K562 (cell line): ENCODE measurements around the gene PPWD1. TPM values are rescaled to one million over a fixed set of nuclear protein-coding genes. Genes with fewer than 3 reads are reported as not detected.
A peak's percentile ranks its signal among the peaks of the same experiment; 100 is the strongest.

ENCODE experiments used
- ARHGAP35 ChIP-seq: fragments of 450-650 bp; IDR thresholded peaks from 2 replicates; pipeline ENCODE4 v1.6.1; 2018; ENCODE audit not compliant: partially characterized antibody
- BRCA1 ChIP-seq, 2 experiments: fragments of 450-650 bp in 1 of 2; sonication (generic) in 1 of 2; formaldehyde crosslinking in 1 of 2; IDR thresholded peaks; 2 replicates each; pipeline versions ENCODE4 v1.5.0 to v1.6.1; 2017 to 2020; ENCODE audit warnings: mild to moderate bottlenecking in 1 of 2, missing genetic modification reagents in 1 of 2
- CGGBP1 ChIP-seq: fragments of 250-450 bp; sonication (Bioruptor Pico); IDR thresholded peaks from 2 replicates; pipeline ENCODE4 v1.9.0; 2021; ENCODE audit warnings: mild to moderate bottlenecking
- CHCHD3 ChIP-seq: fragments of 250-450 bp; sonication (Bioruptor Pico); IDR thresholded peaks from 2 replicates; pipeline ENCODE4 v2.1.2; 2022; ENCODE audit warnings: mild to moderate bottlenecking
- LCOR ChIP-seq: sonication (generic); formaldehyde crosslinking; IDR thresholded peaks from 2 replicates; pipeline ENCODE4 v1.8.0; 2022; ENCODE audit warnings: mild to moderate bottlenecking, missing genetic modification reagents
- MAZ ChIP-seq, 2 experiments: fragments of 450-650 bp in 1 of 2; sonication (generic) in 1 of 2; formaldehyde crosslinking; IDR thresholded peaks in 1 of 2; conservative IDR thresholded peaks in 1 of 2; 2 replicates each; pipeline versions ENCODE4 v1.4.0 to v1.5.0; 2020; ENCODE audit warnings: mild to moderate bottlenecking in 1 of 2, missing genetic modification reagents in 1 of 2
- MTA3 ChIP-seq: fragments of 450-650 bp; formaldehyde crosslinking; IDR thresholded peaks from 2 replicates; pipeline ENCODE4 v1.6.1; 2017; ENCODE audit warnings: mild to moderate bottlenecking, borderline replicate concordance
- PHF20 ChIP-seq: fragments of 450-650 bp; IDR thresholded peaks from 2 replicates; pipeline ENCODE4 v1.6.1; 2018; ENCODE audit not compliant: partially characterized antibody
- POLR2H ChIP-seq: IDR thresholded peaks from 2 replicates; pipeline ENCODE4 v1.6.1; 2016; ENCODE audit warnings: missing genetic modification characterization, low read depth, mild to moderate bottlenecking, control low read depth, missing compliant biosample characterization, moderate library complexity
- PPARD ChIP-seq: fragments of 250-450 bp; sonication (Bioruptor Pico); IDR thresholded peaks from 2 replicates; pipeline ENCODE4 v1.8.0; 2022; ENCODE audit warnings: inconsistent platforms, mild to moderate bottlenecking, moderate library complexity
- SAP30 ChIP-seq: fragments of 200-600 bp; sonication (generic); IDR thresholded peaks from 2 replicates; pipeline ENCODE4 v1.6.1; 2012; ENCODE audit warnings: borderline replicate concordance, low read depth, mild to moderate bottlenecking, moderate library complexity, low read length, control low read depth, inconsistent platforms; ENCODE audit not compliant: insufficient read depth, poor library complexity, severe bottlenecking
- SIX5 ChIP-seq, 2 experiments: IDR thresholded peaks; 2 replicates each; pipeline ENCODE4 v1.6.1; 2011; ENCODE audit warnings: low read length in 2 of 2, borderline replicate concordance in 1 of 2, low read depth in 1 of 2, mild to moderate bottlenecking in 1 of 2, moderate library complexity in 1 of 2; ENCODE audit not compliant: insufficient read depth in 1 of 2
- TCF3 ChIP-seq: sonication (generic); formaldehyde crosslinking; IDR thresholded peaks from 2 replicates; pipeline ENCODE4 v1.4.0; 2020; ENCODE audit warnings: mild to moderate bottlenecking, missing genetic modification reagents
- TCF7L2 ChIP-seq: fragments of 150-350 bp; IDR thresholded peaks from 2 replicates; pipeline ENCODE4 v1.6.1; 2016; ENCODE audit warnings: low read depth, mild to moderate bottlenecking, low read length, moderate library complexity
- ZNF3 ChIP-seq: fragments of 250-450 bp; sonication (Bioruptor Pico); IDR thresholded peaks from 2 replicates; pipeline ENCODE4 v1.5.0; 2021; ENCODE audit warnings: mild to moderate bottlenecking, moderate library complexity
- ZNF408 ChIP-seq: fragments of 250-450 bp; sonication (Bioruptor Pico); IDR thresholded peaks from 2 replicates; pipeline ENCODE4 v1.4.0; 2020; ENCODE audit warnings: low read depth, mild to moderate bottlenecking, moderate library complexity
- ZSCAN29 ChIP-seq: fragments of 450-650 bp; IDR thresholded peaks from 2 replicates; pipeline ENCODE4 v1.6.1; 2017
- polyA plus RNA-seq, 8 experiments: library from polyadenylated mRNA; depleted of rRNA in 4 of 8; stranded (reverse) in 5 of 8; unstranded in 3 of 8; fragments of >200 nt; fragmentation: Nextera tagmentation in 2 of 8; fragmentation: Illumina TruSeq in 1 of 8; extraction: Ambion mirVana in 2 of 8; extraction: Trizol in 1 of 8; gene quantifications; 2 replicates each; pipeline versions ENCODE4 v1.2.1 to v1.2.3, GENCODE V29; 2011 to 2014; ENCODE audit warnings: inconsistent platforms in 1 of 8, missing spikeins in 1 of 8
- total RNA-seq, 7 experiments: library from RNA; depleted of rRNA in 6 of 7; stranded (reverse); fragments of >200 nt in 6 of 7; fragmentation: Illumina TruSeq in 2 of 7; extraction: Trizol in 2 of 7; gene quantifications; 2 replicates each; pipeline versions ENCODE4 v1.2.1 to v1.2.3, GENCODE V29; 2011 to 2021; ENCODE audit warnings: low replicate concordance in 1 of 7
- TF ChIP-seq, protein P1 (sequence below): sonication (generic); formaldehyde crosslinking; IDR thresholded peaks from 2 replicates; pipeline ENCODE4 v1.8.0; 2023; ENCODE audit warnings: missing genetic modification reagents, mild to moderate bottlenecking, borderline replicate concordance

The PPWD1 gene
- total and polyA plus RNA-seq, 9 of the 15 experiments (the other 6 are each of a cell fraction or from before 2014, with no cell fraction given), result 24.1 to 89.2 (median 51.4) TPM

GRCh38 chr5:65624571-65625555 is 61.8 kb downstream of the PPWD1 start, which contains the start of the genes SHLD3 and TRAPPC13 (continued):
- TF ChIP-seq, protein P1, sequence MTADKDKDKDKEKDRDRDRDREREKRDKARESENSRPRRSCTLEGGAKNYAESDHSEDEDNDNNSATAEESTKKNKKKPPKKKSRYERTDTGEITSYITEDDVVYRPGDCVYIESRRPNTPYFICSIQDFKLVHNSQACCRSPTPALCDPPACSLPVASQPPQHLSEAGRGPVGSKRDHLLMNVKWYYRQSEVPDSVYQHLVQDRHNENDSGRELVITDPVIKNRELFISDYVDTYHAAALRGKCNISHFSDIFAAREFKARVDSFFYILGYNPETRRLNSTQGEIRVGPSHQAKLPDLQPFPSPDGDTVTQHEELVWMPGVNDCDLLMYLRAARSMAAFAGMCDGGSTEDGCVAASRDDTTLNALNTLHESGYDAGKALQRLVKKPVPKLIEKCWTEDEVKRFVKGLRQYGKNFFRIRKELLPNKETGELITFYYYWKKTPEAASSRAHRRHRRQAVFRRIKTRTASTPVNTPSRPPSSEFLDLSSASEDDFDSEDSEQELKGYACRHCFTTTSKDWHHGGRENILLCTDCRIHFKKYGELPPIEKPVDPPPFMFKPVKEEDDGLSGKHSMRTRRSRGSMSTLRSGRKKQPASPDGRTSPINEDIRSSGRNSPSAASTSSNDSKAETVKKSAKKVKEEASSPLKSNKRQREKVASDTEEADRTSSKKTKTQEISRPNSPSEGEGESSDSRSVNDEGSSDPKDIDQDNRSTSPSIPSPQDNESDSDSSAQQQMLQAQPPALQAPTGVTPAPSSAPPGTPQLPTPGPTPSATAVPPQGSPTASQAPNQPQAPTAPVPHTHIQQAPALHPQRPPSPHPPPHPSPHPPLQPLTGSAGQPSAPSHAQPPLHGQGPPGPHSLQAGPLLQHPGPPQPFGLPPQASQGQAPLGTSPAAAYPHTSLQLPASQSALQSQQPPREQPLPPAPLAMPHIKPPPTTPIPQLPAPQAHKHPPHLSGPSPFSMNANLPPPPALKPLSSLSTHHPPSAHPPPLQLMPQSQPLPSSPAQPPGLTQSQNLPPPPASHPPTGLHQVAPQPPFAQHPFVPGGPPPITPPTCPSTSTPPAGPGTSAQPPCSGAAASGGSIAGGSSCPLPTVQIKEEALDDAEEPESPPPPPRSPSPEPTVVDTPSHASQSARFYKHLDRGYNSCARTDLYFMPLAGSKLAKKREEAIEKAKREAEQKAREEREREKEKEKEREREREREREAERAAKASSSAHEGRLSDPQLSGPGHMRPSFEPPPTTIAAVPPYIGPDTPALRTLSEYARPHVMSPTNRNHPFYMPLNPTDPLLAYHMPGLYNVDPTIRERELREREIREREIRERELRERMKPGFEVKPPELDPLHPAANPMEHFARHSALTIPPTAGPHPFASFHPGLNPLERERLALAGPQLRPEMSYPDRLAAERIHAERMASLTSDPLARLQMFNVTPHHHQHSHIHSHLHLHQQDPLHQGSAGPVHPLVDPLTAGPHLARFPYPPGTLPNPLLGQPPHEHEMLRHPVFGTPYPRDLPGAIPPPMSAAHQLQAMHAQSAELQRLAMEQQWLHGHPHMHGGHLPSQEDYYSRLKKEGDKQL (CRISPR knock-in tag), result no peak
- TF ChIP-seq CGGBP1 (CRISPR knock-in tag) (no peak), ZSCAN29 (no peak), PPARD (no peak), ZNF408 (CRISPR knock-in tag) (no peak), CHCHD3 (no peak), TCF7L2 (no peak), TCF3 (CRISPR knock-in tag) (no peak), SAP30 (peak; percentile 71), LCOR (CRISPR knock-in tag) (no peak; the same call in 1 of the 2 replicates), MTA3 (peak; percentile 95), SIX5 (IDR thresholded peaks at IDR 0.05; ENCODE audit: borderline replicate concordance in 1 of 2, insufficient read depth in 1 of 2, low read depth in 1 of 2, low read length in 2 of 2) (peak; percentile 63 to 64; a peak in 2 of 4 replicates), BRCA1 (IDR thresholded peaks at IDR 0.05) (no peak), BRCA1 (CRISPR knock-in tag; IDR thresholded peaks at IDR 0.05) (no peak), MAZ (CRISPR knock-in tag; conservative IDR thresholded peaks at IDR 0.05 in 1 of 2, IDR thresholded peaks at IDR 0.05 in 1 of 2) (peak; percentile 24 to 48; a peak in 3 of 4 replicates), PHF20 (peak; percentile 92), ZNF3 (CRISPR knock-in tag) (no peak), ARHGAP35 (no peak), POLR2H (tag) (peak; percentile 76)
